NT2/D1 (cell line): ENCODE results near the gene GPR135.

Experiments
- SUZ12 ChIP-seq: IDR thresholded peaks from 2 replicates; pipeline ENCODE4 v1.6.1; 2011; ENCODE audit not compliant: insufficient read length, insufficient read depth; ENCODE audit errors: extremely low read depth
- ZNF274 ChIP-seq: IDR thresholded peaks from 2 replicates; pipeline ENCODE4 v1.6.1; 2011; ENCODE audit warnings: mild to moderate bottlenecking, low read depth, low read length

- TF ChIP-seq SUZ12 (no peak), ZNF274 (no peak)
These were observed 18.2 kb upstream of the GPR135 start for GRCh38 chr14:59483363-59483762.
